Globus pallidus (tissue), 1 donor: ENCODE data around the gene TNIP3.
A peak's percentile ranks its signal among the peaks of the same experiment; 100 is the strongest.

Experiments used
- DNase-seq: peaks from one replicate; pipeline ENCODE4 v3.0.0-alpha.2; 2015; ENCODE audit warnings: low spot score

TNIP3 gene

DNA sequence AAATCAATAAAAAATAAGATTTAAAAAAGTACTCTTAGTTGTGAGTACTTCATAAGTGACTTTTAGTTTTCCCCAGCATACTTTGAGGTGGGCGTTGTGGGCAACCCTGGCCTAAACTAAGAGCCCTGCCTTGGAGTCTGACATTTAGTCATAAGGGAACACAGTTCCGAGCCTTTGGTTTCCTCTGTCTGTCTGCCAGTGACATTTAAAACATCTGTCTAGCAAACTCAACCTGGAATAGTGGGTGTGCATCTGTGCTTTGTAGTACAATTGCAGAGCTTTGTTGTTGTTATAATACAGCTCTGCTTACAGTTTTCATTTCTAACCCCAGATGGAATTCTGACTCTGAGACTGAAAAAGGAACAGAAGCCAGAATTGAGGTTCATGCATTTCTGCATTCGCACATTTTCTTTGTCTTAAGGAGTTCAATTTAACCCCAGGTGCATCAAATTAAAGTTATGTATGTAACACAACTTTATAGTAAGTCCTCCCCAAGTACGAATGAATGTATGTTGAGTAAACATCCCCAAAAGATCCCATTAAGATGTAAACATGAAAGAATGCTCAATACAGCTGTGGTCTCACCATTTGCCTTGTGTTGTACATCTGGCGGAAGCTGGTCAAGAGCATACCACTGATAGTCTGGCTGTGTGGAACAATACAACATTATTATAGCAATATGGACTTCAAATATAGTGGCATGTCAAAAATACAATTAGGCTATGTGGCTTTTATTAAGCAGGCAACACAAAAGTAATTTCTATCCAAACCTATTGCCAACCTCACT lies 25.9 kb downstream of the TNIP3 start:
- no peak for DNase-seq

DNA sequence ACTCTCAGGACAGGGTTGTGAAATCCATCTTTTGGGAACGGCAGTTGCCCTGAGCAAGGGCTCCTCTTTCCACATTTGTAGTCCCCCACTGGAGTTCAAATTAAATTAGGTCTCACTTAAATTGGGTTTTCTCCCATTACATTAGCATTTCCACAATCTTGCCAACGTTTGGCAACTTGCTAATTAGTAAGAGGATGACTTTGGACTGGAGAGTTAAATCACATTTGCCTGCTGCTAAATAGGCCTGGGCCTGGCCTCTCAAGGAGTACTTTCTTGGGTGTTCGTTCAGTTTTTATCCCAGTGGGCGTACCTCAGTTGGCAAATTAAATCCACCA lies 33.8 kb downstream of the TNIP3 start:
- DNase-seq = no peak

DNA sequence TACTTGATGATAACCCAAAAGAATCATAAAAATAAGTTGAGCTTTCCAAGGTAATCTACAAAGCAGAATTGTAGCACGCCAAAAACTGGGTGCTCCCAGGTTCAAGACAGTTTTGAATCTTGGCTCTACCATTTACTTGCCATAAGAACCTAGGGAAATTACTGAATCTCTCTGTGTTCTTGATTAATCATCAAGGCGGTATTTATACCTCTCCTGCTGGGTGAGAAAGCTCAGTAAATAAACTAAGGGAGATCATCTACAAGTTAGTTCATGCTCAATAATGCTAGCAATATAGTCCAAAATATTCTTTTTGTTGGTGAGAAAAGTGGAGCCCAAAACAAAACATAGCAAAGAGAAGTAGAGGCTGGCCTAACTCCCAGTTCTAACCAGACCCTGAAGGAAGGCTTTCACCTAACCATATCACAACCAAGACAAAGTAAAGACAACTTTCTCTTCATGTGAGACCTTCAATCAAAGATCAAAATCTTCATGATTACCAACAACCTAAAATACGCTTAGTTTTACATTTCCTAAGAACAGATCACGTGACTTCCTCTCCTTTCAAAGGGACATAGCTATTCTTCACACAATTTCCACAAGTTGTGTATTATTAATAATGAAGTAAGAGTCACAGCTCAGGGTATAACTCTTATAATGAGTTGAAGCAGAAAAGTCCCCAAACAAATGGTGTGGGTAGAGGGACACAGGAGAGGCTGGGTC lies 34.4 kb downstream of the TNIP3 start:
- no peak for DNase-seq

DNA sequence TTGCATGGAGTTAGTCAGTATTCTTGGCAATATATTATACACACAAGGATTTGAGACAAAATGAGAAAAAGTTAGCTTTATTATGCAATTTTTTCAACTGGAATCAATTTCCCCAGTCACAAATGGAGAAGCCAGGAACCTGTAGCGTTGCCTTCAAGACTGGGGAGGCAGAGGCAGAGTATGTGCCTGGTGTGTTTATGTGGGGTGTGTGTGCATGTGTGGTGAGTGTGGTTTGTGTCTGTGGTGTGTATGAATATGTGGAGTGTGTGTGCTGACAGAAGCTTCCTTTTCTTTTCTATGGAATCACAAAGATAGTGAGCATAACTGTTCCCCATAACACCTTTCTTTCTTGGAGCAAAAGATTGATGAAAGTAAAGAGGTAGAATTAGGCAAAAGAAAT lies 37.0 kb downstream of the TNIP3 start:
- no peak for DNase-seq

DNA sequence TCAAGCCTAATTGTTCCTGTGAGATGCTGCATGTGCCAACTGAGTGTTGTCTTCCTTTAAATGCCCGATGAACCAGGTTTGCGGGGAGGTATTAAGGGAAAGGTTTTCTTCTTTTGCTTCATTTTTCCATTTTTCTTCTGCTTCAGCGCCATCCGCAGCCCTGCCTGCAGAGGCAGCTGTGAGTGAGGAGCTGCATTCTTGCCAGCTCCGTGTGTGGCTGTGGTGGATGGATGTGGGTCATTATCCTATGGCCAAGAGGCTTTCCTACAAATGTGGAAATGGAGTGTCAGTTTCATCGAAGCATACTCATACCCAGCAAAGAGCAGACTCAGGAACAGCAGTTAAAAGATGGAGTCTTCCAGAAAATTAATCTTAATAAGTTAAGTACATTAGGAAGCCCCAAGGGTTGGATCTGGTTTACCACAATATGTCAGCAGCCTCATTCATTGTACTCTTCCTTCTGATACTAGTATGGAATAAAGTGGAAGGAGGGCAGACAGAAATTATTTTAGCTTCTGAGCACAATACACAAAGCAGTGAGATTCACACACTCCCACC lies 37.6 kb downstream of the TNIP3 start:
- DNase-seq = no peak

DNA sequence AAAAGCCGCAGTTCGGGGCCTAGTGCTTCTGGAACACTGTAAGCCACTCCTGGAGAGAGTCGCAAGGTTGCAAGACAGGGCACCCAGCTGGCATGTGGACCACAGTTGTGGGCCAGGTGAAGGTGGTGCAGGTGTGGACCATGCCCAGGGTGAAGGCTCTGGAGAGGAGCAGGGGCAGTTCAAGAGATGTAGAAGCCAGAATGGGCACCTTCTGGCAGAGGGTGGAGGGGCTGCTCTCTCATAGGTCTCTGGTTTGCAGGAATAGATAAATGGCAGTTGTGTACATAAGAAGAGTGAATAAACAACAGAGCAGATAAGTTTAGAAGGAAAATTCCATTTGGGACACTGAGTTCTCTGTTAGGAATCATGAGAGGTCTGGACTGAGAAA lies 38.6 kb downstream of the TNIP3 start:
- DNase-seq = no peak

DNA sequence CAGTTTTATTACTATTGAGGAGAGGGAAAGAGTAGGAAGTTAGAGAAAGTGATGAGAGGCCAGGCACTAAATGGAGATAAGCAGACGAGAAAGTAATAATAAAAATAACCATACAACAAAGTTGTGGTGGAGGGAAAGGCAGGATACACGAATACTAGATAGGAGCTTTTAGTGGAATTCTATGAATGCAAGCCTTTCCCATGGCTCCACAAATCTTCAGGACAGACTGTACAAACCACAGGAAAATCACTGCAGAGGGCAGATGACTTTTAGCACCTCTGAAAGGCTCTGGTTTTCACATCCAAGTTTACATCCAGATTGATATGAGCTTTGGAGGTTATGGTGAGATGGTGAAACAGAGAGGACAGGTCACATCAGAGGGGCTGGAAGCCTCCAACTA lies 41.5 kb downstream of the TNIP3 start:
- DNase-seq = no peak

DNA sequence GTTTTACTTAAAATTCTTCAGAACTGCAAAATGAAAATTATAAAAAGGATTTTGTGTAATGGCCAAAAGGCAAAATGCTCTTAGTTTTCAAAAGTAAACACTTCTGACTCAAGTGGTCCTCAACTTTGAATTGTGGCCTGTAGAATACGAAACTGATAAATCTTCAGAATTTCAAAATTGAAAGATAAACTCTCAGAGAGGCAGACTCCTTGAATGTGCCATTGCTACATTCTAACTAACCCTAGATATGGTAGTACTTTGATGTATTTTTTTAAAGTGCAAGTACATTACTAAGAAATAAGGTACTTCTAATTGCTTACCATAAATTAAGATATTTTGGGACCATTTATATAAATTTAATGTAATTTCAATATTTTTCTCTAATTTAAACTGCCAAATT lies 44.4 kb downstream of the TNIP3 start:
- DNase-seq = no peak

DNA sequence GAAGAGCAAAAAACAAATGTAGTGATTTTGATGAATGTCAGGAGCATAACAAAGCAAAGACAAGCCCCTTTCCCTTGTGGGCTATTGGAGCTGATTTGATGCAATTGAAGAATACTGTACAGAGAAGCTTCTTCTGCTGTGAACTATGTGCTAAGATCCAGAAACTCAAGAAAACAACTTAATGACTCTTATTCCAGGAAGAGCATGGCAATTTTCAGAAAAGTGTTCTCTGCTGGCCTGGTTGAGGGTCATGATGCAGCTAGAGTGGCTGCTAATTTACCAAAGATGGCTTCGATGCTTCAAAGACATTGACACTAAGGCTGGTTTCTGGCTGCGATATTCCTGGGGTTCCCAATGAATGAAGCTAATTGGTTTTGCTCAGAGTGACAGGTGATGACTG lies 45.8 kb downstream of the TNIP3 start:
- no peak for DNase-seq

DNA sequence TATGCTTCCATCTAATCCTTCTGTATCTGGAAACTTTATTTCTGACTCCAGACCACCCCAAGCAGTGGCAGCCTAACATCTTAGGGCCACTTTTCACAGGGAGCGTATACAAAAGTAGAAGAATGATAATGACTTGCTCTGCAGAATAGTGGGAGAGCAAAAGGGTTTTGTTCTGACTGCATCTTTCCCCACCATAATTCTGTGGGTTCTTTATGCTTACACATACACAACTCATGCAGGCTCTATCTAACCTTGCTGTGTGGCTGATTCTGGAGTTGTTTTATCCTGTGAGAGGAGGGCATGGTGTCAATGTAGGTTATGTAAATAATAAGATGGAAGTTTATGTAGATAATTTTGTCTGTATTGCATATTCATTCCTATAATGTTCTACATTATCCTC lies 49.4 kb downstream of the TNIP3 start:
- no peak for DNase-seq

DNA sequence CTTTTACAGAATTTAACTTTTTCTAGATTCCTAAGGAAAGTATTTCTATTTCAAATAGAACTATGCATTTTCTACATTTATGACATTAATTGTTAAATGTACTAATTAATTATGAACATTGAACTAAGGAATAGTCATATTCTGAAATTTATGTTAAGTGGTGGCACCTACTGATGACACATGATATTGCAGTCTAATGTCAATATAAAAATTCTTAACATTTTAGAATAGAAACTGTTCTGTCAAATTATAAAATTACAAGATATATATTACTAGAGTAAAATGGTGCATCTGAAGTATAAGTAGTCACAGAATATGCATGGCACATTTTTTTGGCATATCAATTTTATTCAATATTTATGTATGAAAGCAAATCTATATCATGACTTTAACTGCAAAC lies 51.6 kb downstream of the TNIP3 start:
- DNase-seq = no peak

DNA sequence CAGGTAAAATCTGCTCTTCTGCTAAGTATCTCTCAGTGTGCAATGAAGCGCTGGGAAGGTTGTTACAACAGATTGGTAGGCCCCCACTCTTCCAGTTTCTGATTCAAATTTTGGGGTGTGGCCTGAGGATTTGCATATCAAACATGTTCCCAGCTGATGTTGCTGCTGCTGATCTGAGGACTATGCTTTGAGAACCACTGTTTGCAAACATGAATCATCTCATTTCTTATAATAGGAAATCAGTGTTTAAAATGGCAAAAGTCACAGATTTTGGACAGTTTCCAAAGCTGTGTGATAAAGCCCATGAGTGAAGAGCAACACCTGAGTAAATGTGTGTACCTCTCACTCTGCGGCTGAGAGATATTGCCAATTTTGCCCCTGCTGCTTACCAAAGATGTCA lies 55.6 kb downstream of the TNIP3 start:
- no peak for DNase-seq

DNA sequence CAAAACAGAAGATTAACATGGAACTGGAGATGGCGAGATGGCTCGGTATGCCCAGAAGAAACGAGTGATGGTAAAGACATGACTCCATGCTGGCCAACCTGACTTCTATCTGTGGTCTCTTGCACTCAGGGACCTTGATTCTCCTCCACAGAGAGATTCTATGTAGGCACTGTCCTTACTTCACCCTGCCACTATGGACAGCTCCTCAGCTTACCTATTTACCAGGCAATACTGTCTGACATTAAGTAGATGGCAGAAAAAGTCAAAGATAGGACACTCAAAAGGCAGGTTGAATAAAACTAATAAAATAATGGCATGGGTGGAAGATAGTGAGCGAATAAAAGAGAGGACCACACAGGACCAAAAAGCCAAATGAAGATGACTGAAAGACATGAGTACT lies 56.6 kb downstream of the TNIP3 start:
- DNase-seq = no peak

DNA sequence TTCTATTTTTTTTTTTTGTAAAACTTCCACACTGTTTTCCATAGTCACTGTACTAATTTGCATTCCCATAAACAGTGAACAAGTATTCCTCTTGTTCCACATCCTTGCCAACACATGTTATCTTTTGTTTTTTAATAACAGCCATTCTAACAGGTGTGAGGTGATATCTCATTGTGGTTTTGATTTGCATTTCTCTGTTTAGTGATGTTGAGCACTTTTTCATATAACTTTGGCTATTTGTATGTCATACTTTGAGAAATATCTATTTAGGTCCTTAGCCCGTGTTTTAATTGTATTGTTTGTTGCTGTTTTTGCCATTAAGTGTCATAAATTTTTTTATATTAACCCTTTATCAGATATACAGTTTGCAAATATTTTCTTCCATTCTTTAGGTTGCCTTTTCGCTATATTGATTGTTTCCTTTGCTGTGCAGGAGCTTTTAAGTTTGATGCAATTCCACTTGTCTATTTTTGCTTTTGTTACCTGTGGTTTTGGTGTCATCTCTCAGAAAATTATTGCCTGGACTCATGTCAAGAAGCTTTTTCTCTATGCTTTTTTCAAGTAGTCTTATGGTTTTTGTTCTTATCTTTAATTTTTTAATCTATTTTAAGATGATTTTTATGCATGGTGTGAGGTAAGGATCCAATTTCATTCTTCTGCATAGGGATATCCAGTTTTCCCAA lies 63.9 kb downstream of the TNIP3 start:
- no peak for DNase-seq

DNA sequence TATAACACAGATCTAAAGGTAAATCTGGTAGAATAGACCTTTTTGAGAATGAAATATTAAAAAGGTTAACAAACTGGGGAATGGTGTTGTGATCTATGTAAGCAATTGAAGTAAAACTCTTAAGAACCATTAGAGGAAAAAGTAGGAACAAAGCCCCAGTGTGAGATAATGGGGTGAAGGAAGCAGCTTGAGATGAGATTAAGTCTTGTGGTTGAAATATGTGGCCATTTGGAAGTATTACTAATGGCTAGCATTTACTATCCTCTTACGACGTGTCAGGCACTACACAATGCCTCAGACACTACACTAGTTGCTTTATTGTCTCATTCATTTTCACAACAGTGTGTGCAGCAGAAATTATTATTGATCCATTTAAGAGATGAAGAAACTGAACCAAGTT lies 65.9 kb downstream of the TNIP3 start:
- DNase-seq = no peak

DNA sequence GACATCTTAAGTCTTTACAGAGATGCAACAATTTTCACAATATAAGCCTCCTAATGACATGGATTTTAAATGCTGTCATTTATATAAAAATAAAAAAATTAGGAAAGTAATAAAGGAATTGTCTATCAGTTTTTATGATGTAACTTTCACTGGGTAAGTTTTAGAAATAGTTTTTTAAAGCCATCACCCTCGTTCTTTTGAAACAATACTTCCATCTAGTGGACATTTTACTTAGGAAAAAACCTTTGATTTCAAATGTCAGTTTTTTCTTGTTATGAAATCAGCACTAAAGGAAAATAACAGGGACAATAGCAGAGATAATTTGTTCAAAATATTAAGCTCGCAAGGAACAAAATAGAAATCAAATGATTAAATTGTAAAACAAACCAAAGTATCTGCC lies 67.5 kb downstream of the TNIP3 start:
- DNase-seq = peak; percentile 19

DNA sequence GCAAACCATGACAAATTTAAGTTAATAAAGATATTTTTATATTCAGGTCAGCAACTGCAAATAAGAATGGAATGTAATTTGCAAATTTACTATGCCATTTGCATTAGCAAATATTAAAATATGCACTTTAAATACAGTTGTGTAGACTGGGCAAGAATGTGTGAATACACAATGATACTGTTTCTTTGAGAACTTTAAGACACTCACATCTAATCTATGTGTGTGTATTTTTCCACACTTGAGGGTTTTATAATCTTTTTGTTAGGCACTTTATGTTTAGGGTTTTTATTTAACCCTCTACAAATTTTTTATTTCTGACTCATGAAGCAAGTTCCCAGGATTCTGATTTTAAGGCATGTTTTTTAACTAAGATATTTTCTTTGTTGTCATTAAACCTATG lies 67.9 kb downstream of the TNIP3 start:
- DNase-seq = no peak

DNA sequence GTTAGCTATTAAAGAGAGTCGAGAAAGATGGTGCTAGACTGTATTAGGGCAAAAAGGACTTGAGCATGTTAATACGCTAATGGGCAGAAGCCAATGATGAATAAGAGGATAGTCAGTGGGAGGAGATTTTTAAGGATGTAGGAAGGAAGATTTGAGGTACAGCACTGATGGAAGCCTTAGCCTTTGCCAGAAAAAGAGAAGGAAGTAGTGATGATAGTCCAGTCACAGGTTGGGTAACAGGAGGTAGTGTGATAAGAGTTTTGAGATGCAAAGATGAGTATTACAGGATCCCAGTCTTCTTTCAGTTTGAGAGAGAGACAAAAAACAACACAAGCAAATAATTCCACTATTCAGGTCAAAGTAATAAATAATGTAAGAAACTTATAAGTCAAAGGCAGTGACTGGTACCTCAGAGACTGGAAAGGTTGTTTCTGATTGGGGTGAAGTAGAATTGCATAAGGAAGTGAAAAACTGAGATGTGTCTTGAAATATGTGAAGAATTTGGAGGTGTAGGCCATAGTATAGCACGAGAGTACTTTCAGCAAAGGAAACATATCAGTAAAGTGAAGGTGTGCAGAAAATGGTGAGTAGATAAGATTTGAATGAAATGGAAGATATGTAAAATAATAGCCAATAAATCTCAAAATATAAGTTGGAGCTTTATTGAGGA lies 69.7 kb downstream of the TNIP3 start:
- no peak for DNase-seq

DNA sequence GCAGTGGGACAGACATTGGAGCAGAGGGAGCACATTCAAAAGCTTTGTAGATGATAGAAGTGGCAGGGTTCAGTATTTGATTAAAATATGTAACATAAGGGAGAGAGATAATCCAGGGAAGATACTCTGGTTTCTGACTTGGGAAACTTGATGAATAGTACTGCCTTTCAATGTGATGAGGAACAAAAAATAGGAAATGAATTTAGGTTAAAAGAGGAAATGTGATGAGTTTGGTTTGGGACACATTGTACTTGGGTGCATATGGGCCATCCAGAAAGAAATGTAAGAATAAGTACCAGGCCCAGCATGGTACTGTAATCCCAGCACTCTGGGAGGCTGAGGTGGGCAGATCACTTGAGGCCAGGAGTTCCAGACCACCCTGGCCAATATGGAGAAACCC lies 70.9 kb downstream of the TNIP3 start:
- no peak for DNase-seq

DNA sequence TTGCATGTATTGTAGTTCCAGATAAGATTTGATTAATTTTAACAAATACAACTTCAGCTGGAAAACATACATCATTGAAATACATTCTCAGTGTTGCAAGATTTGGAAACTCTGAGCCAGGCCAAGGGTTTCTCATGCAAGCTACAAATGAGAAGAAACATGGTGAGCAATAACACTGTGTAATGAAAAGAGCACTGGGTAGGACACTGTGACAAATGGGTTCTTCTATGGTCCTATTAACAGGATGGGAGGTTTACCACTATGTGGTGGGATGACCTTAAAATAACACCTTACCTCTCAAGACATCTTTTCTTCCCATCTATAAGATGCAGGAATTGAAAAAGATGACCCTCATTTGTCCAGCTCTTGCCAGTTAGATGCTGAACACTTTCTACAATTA lies 72.2 kb downstream of the TNIP3 start:
- no peak for DNase-seq

DNA sequence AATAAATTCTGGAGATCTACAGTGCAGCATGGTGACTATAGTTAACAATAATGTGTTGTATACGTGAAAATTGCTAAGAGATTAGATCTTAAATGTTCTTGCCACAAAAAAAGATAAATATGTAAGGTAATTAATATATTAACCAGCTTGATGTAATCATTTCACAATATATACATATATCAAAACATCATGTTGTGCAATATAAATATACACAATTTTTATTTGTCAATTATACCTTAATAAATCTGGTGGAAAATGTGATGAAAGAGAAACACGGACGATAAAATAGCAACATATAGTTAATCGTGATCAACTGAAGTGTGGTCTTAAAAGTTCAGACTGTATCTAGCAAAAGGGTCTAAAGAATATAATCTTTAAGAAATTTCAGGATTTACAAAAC lies 75.3 kb downstream of the TNIP3 start:
- DNase-seq = no peak
